Transverse colon (tissue), 4 donors: Measurements from ENCODE around the gene CANT1.

Experiments used
- POLR2AphosphoS5 ChIP-seq, 3 donors: sonication (generic); formaldehyde crosslinking; IDR thresholded peaks; one replicate each; pipeline ENCODE4 v1.6.1; 2016; ENCODE audit warnings: antibody characterized with exemption in 3 of 3
- TF ChIP-seq, protein P1 (sequence below), 5 experiments: fragments of 200-600 bp in 3 of 5; fragments of 450-650 bp in 2 of 5; sonication (generic) in 3 of 5; IDR thresholded peaks; 1 replicate in 2 of 5; 2 replicates in 3 of 5; pipeline ENCODE4 v1.5.1; 2016 to 2017; ENCODE audit warnings: antibody characterized with exemption in 5 of 5, inconsistent platforms in 3 of 5, mild to moderate bottlenecking in 2 of 5, moderate library complexity in 1 of 5

- TF ChIP-seq, protein P1, sequence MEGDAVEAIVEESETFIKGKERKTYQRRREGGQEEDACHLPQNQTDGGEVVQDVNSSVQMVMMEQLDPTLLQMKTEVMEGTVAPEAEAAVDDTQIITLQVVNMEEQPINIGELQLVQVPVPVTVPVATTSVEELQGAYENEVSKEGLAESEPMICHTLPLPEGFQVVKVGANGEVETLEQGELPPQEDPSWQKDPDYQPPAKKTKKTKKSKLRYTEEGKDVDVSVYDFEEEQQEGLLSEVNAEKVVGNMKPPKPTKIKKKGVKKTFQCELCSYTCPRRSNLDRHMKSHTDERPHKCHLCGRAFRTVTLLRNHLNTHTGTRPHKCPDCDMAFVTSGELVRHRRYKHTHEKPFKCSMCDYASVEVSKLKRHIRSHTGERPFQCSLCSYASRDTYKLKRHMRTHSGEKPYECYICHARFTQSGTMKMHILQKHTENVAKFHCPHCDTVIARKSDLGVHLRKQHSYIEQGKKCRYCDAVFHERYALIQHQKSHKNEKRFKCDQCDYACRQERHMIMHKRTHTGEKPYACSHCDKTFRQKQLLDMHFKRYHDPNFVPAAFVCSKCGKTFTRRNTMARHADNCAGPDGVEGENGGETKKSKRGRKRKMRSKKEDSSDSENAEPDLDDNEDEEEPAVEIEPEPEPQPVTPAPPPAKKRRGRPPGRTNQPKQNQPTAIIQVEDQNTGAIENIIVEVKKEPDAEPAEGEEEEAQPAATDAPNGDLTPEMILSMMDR (IDR thresholded peaks at IDR 0.05) = no peak
- no peak for TF ChIP-seq POLR2AphosphoS5 (IDR thresholded peaks at IDR 0.05)
These were observed 737 bp downstream of the CANT1 start for GRCh38 chr17:79008666-79009387.
